Small intestine (tissue), 7 donors: ENCODE results near the gene UNG. TPM values are rescaled to one million over a fixed set of nuclear protein-coding genes. Genes with fewer than 3 reads are reported as not detected.

Experiments
- DNase-seq, 2 donors: peaks; one replicate each; pipeline versions ENCODE4 v3.0.0 to v3.0.0-alpha.2; 2013
- FAIRE-seq: peaks from 2 replicates; lab custom pipeline; 2012; peaks lifted over from hg19 to GRCh38; lab: Jason Lieb, UNC
- H3K27ac ChIP-seq, 3 donors: one replicate each; pipeline ENCODE4 v1.5.1; 2013; ENCODE audit warnings: low read length in 2 of 3, mild to moderate bottlenecking in 2 of 3, control low read depth in 1 of 3, inconsistent platforms in 1 of 3, low read depth in 1 of 3, moderate library complexity in 1 of 3
- H3K27me3 ChIP-seq, 3 donors: one replicate each; pipeline ENCODE4 v1.6.1; 2013; ENCODE audit warnings: low read length in 3 of 3, inconsistent platforms in 1 of 3; ENCODE audit not compliant: control insufficient read depth in 3 of 3, insufficient read depth in 3 of 3
- H3K36me3 ChIP-seq, 3 donors: one replicate each; pipeline ENCODE4 v1.6.1; 2013; ENCODE audit warnings: low read length in 3 of 3, inconsistent platforms in 1 of 3, low read depth in 1 of 3, mild to moderate bottlenecking in 1 of 3, moderate library complexity in 1 of 3; ENCODE audit not compliant: control insufficient read depth in 3 of 3, insufficient read depth in 2 of 3
- H3K4me1 ChIP-seq, 3 donors: one replicate each; pipeline ENCODE4 v1.6.1; 2013; ENCODE audit warnings: low read length in 2 of 3, inconsistent platforms in 1 of 3, low read depth in 1 of 3, mild to moderate bottlenecking in 1 of 3, moderate library complexity in 1 of 3; ENCODE audit not compliant: control insufficient read depth in 3 of 3, insufficient read depth in 2 of 3
- H3K4me3 ChIP-seq, 3 donors: one replicate each; pipeline ENCODE4 v1.5.1; 2013; ENCODE audit warnings: low read length in 3 of 3, control low read depth in 1 of 3, inconsistent platforms in 1 of 3, low read depth in 1 of 3, mild to moderate bottlenecking in 1 of 3, moderate library complexity in 1 of 3
- H3K9me3 ChIP-seq, 2 donors: one replicate each; pipeline ENCODE4 v1.6.1; 2013; ENCODE audit warnings: low read depth in 1 of 2, low read length in 1 of 2; ENCODE audit not compliant: control insufficient read depth in 2 of 2, insufficient read depth in 1 of 2
- WGBS, 3 donors: extraction: QIAGEN DNeasy Blood & Tissue Kit; methylation state at CpG; one replicate each; pipeline ENCODE4 v1.1.7; 2013; 5-methylcytosine and 5-hydroxymethylcytosine counted together
- polyA plus RNA-seq, 4 donors: library from polyadenylated mRNA; stranded (reverse) in 3 of 4; unstranded in 1 of 4; fragments of 200-250 nt in 3 of 4; fragments of 120-200 nt in 1 of 4; gene quantifications; one replicate each; pipeline versions ENCODE4 v1.2.1 to v1.2.3, GENCODE V29; 2013
- donor health status: healthy with polysubstance abuse.
- donor health status: control.
- donor health status: control.
- donor health status: Bipolar disorder and iron deficiency.
- donor health status: healthy.

Gene UNG
- polyA plus RNA-seq, 4 donors: 11.9 to 44.4 (median 26.7) TPM

GRCh38 chr12:109074866-109075265, 22.5 kb upstream of the UNG start:
- H3K4me1 ChIP-seq: peaks cover 0 to 7% (median 3%) of the 10 kb centered on the region in 3 donors
- peaks cover 0 to 5% of the 10 kb centered on the region in 2 donors for H3K9me3 ChIP-seq
- DNase-seq (no peak), FAIRE-seq (no peak)
- no peaks in the 10 kb centered on the region for H3K27me3 ChIP-seq
- H3K4me3 ChIP-seq: no peak overlapping the region
- H3K36me3 ChIP-seq: peaks cover 2 to 29% (median 14%) of the 10 kb centered on the region in 3 donors
- H3K27ac ChIP-seq: no peak overlapping the region

- FAIRE-seq (no peak), DNase-seq (no peak)
- no peak overlapping the region for H3K27ac ChIP-seq
- no peak overlapping the region for H3K4me3 ChIP-seq
- peaks cover 0 to 3% (median 0%) of the 10 kb centered on the region in 3 donors for H3K4me1 ChIP-seq
- H3K36me3 ChIP-seq: peaks cover 7 to 53% (median 20%) of the 10 kb centered on the region in 3 donors
- peaks cover 0 to 5% of the 10 kb centered on the region in 2 donors for H3K9me3 ChIP-seq
- WGBS, 3 donors: 94 to 98% (median 95%) methylated on average over 14 of the region's 14 CpGs
- H3K27me3 ChIP-seq: no peaks in the 10 kb centered on the region
Measured at GRCh38 chr12:109082751-109083150, 14.6 kb upstream of the UNG start.

GRCh38 chr12:109084425-109084824, 13.0 kb upstream of the UNG start:
- H3K36me3 ChIP-seq: peaks cover 7 to 58% (median 20%) of the 10 kb centered on the region in 3 donors
- H3K4me1 ChIP-seq: peaks cover 0 to 3% (median 0%) of the 10 kb centered on the region in 3 donors
- H3K27ac ChIP-seq: no peak overlapping the region
- H3K9me3 ChIP-seq: no peaks in the 10 kb centered on the region
- DNase-seq (peak; percentile 39 to 46), FAIRE-seq (no peak)
- H3K4me3 ChIP-seq: no peak overlapping the region
- WGBS, 3 donors: 38 to 80% (median 61%) methylated on average over 2 of the region's 2 CpGs
- H3K27me3 ChIP-seq: no peaks in the 10 kb centered on the region

GRCh38 chr12:109085590-109085989, 11.8 kb upstream of the UNG start:
- Histone ChIP-seq H3K27ac (no peak overlapping the region), H3K4me3 (no peak overlapping the region), H3K9me3 (no peaks in the 10 kb centered on the region), H3K36me3 (peaks cover 7 to 65% (median 19%) of the 10 kb centered on the region in 3 donors), H3K4me1 (peaks cover 0 to 3% (median 0%) of the 10 kb centered on the region in 3 donors), H3K27me3 (no peaks in the 10 kb centered on the region)
- FAIRE-seq (no peak), DNase-seq (no peak)
- WGBS, 3 donors: 94 to 96% (median 95%) methylated on average over 11 of the region's 11 CpGs

- 10 to 52% (median 37%) methylated on average over 5 of the region's 5 CpGs for WGBS, 3 donors
- peaks cover 7 to 68% (median 15%) of the 10 kb centered on the region in 3 donors for H3K36me3 ChIP-seq
Measured at GRCh38 chr12:109087250-109087649, 10.1 kb upstream of the UNG start.

GRCh38 chr12:109088818-109089217, 8.6 kb upstream of the UNG start:
- no peak for DNase-seq
- Histone ChIP-seq H3K4me1 (peaks cover 4 to 10% (median 8%) of the 10 kb centered on the region in 3 donors), H3K4me3 (no peak overlapping the region), H3K27ac (no peak overlapping the region), H3K9me3 (no peaks in the 10 kb centered on the region), H3K36me3 (peaks cover 4 to 54% (median 7%) of the 10 kb centered on the region in 3 donors), H3K27me3 (no peaks in the 10 kb centered on the region)
- 75 to 78% (median 76%) methylated on average over 6 of the region's 6 CpGs for WGBS, 3 donors
- no peak for FAIRE-seq

More at GRCh38 chr12:109087250-109087649, 10.1 kb upstream of the UNG start:
- Histone ChIP-seq H3K4me1 (peaks cover 0 to 3% (median 2%) of the 10 kb centered on the region in 3 donors), H3K27me3 (no peaks in the 10 kb centered on the region), H3K27ac (no peak overlapping the region), H3K4me3 (no peak overlapping the region), H3K9me3 (no peaks in the 10 kb centered on the region)
- FAIRE-seq: no peak
- peak; percentile 23 to 59 for DNase-seq

GRCh38 chr12:109089683-109090082, 7.7 kb upstream of the UNG start:
- FAIRE-seq: no peak
- H3K36me3 ChIP-seq: peaks cover 3 to 51% (median 7%) of the 10 kb centered on the region in 3 donors
- WGBS, 3 donors: 83 to 87% (median 84%) methylated on average over 7 of the region's 7 CpGs

GRCh38 chr12:109092497-109093021, 4.8 kb upstream of the UNG start:
- Histone ChIP-seq H3K27ac (no peak overlapping the region), H3K4me1 (peaks cover 4 to 10% (median 8%) of the 10 kb centered on the region in 3 donors), H3K4me3 (peak overlapping the region in 1 of 3 donors; percentile 63), H3K27me3 (no peaks in the 10 kb centered on the region), H3K36me3 (peaks cover 0 to 36% (median under 1%) of the 10 kb centered on the region in 3 donors), H3K9me3 (no peaks in the 10 kb centered on the region)
- WGBS, 3 donors: 60 to 67% (median 65%) methylated on average over 6 of the region's 6 CpGs
- no peak for FAIRE-seq
- DNase-seq: peak in 1 of 2 donors; percentile 16

More at GRCh38 chr12:109089683-109090082, 7.7 kb upstream of the UNG start:
- peaks cover 4 to 10% (median 8%) of the 10 kb centered on the region in 3 donors for H3K4me1 ChIP-seq
- H3K27ac ChIP-seq: no peak overlapping the region
- DNase-seq: no peak
- no peak overlapping the region for H3K4me3 ChIP-seq
- no peaks in the 10 kb centered on the region for H3K9me3 ChIP-seq
- H3K27me3 ChIP-seq: no peaks in the 10 kb centered on the region
